ENCODE data around the gene ZDHHC12.

- TF ChIP-seq ZNF623 (tag by site-specific recombination; IDR thresholded peaks at IDR 0.05) (no peak), ZNF513 (tag by site-specific recombination; IDR thresholded peaks at IDR 0.05) (no peak), ZSCAN5A (tag by site-specific recombination; IDR thresholded peaks at IDR 0.05) (no peak), YY1 (tag by site-specific recombination; IDR thresholded peaks at IDR 0.05) (no peak), MYNN (tag by site-specific recombination; IDR thresholded peaks at IDR 0.05; ENCODE audit: borderline replicate concordance) (no peak), ZNF777 (tag by site-specific recombination; IDR thresholded peaks at IDR 0.05; ENCODE audit: borderline replicate concordance) (no peak), ZNF239 (tag by site-specific recombination; IDR thresholded peaks at IDR 0.05) (no peak), ZNF341 (tag by site-specific recombination; IDR thresholded peaks at IDR 0.05; ENCODE audit: low read depth) (no peak), ZEB2 (tag by site-specific recombination; IDR thresholded peaks at IDR 0.05) (no peak), ZNF121 (tag by site-specific recombination; IDR thresholded peaks at IDR 0.05) (no peak)
- TF ChIP-seq, protein P1, sequence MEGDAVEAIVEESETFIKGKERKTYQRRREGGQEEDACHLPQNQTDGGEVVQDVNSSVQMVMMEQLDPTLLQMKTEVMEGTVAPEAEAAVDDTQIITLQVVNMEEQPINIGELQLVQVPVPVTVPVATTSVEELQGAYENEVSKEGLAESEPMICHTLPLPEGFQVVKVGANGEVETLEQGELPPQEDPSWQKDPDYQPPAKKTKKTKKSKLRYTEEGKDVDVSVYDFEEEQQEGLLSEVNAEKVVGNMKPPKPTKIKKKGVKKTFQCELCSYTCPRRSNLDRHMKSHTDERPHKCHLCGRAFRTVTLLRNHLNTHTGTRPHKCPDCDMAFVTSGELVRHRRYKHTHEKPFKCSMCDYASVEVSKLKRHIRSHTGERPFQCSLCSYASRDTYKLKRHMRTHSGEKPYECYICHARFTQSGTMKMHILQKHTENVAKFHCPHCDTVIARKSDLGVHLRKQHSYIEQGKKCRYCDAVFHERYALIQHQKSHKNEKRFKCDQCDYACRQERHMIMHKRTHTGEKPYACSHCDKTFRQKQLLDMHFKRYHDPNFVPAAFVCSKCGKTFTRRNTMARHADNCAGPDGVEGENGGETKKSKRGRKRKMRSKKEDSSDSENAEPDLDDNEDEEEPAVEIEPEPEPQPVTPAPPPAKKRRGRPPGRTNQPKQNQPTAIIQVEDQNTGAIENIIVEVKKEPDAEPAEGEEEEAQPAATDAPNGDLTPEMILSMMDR (tag by site-specific recombination; IDR thresholded peaks at IDR 0.05): no peak
These were observed 49.1 kb upstream of the ZDHHC12 start for GRCh38 chr9:128773049-128773448.

Data from HEK293 (cell line).